HG03175 (cell line): Measurements from ENCODE around the gene MRTFA.

Source experiments
- ATAC-seq: cut with Tn5 transposase; IDR thresholded peaks from one replicate; pipeline ENCODE4 v1.9.1; 2021; ENCODE audit warnings: mild to moderate bottlenecking, moderate library complexity; ENCODE audit not compliant: unreplicated experiment

MRTFA gene

DNA sequence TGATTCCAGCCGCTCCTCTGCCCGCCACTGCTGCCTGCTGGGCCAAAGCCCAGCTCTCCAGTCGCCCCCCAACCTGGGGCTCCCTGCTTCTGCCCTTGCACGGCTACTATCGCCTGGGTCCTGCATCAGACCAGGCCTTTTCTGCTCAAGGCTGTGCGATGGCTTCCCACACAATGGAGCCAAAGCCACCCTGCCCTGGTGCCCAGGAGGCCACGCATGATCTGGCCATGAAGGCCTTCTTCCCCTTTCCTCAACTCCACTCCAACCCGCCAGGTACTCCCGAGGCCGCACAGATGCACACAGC lies 220.3 kb downstream of the MRTFA start:
- no peak for ATAC-seq

- ATAC-seq, result no peak
Observed at GRCh38 chr22:40415531-40416266, 220.8 kb downstream of the MRTFA start.

- no peak for ATAC-seq
Observed at GRCh38 chr22:40414838-40415505, 221.5 kb downstream of the MRTFA start.

DNA sequence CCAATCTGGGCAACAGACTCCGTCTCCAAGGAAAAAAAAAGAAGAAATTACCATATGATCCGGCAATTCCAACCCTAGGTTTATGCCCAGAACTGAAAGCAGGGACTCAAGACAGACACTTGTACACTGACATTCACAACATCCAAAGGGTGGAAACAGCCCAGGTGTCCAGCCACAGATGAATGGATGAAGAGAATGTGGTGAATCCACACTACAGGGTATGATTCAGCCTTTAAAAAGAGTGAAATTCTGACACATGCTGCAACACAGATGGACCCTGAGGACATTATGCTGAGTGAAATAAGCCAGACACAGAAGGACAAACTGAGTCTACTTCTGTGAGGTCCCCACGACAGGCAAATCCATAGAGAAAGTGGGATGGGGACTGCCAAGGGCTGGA lies 222.2 kb downstream of the MRTFA start:
- ATAC-seq, result no peak

DNA sequence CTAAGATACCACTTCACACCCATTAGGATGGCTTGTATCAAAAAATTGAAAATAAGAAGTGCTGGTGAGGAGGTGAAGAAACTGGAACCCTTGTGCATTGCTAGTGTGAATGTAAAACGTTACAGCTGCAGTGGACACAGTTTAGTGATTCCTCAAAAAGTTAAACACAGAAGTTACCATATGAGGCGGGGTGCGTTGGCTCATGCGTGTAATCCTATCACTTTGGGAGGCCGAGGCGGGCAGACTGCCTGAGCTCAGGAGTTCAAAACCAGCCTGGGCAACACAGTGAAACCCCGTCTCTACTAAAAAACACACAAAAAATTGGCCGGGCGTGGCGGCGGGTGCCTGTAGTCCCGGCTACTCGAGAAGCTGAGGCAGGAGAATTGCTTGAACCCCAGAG lies 222.6 kb downstream of the MRTFA start:
- no peak for ATAC-seq

- peak; percentile 47 for ATAC-seq
Observed at GRCh38 chr22:40412441-40412840, 224.1 kb downstream of the MRTFA start.

DNA sequence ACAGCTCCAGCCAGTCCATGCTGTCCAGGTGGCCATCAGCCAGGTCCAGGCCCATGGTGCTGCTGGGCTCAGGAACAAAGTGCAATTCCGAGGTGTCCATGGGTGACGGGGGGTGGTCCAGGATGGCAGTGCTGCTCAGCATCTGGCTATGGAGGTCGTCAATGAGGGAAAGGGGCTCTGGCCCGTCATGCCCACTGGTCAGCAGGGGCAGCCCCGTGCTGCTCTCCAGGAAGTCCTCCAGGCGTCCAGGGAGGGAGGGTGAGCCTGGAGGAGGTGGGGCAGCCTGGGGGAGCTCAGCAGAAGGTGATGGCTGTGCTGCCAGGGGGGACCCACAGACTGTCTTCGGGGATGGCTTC lies 225.0 kb downstream of the MRTFA start:
- no peak for ATAC-seq

GRCh38 chr22:40410731-40411505 lies 225.6 kb downstream of the MRTFA start:
- ATAC-seq, result no peak

DNA sequence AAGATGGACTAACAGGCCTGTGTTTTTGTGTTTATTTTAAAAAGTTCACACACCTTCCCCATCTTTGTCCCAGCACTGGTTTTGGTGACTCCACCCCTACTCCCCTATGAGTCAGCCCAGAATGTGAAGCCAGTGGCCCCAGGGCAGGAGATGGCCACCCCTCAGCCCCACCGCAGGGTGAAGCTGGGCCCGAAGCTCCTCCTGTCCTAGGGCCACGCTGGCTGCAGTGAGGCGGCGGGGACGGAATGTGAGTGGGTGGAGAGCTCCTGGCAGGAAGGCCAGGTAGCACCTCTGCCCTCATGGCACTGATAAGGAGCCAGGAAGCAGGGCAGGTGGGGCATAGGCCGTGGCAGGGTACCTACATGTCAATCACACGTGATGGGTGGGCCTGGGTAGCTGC lies 226.2 kb downstream of the MRTFA start:
- no peak for ATAC-seq

DNA sequence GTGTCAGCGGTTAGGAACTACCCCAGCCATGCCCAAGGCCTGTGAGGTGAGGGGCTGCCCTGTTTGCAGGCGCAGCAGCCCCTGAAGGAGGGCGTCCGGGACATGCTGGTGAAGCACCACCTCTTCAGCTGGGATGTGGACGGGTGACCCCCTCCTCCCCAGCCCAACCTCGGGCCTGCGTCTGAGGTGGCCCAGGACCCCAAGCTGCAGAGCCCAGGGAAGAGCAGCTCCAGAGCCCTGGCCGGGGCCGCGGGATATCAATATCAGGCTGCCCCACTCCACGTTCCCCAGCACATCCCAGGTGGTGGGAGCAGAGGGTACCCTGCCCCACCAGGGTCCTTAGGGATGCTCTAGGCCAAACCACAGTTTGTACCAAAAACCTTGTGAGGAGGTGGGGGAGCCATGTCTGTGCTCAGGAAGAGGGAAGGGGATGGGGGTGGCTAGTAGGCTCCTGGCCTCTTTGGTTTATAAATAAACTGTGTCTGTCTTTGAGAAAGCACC lies 226.9 kb downstream of the MRTFA start:
- no peak for ATAC-seq

GRCh38 chr22:40408718-40409612 lies 227.6 kb downstream of the MRTFA start:
- ATAC-seq, result no peak

DNA sequence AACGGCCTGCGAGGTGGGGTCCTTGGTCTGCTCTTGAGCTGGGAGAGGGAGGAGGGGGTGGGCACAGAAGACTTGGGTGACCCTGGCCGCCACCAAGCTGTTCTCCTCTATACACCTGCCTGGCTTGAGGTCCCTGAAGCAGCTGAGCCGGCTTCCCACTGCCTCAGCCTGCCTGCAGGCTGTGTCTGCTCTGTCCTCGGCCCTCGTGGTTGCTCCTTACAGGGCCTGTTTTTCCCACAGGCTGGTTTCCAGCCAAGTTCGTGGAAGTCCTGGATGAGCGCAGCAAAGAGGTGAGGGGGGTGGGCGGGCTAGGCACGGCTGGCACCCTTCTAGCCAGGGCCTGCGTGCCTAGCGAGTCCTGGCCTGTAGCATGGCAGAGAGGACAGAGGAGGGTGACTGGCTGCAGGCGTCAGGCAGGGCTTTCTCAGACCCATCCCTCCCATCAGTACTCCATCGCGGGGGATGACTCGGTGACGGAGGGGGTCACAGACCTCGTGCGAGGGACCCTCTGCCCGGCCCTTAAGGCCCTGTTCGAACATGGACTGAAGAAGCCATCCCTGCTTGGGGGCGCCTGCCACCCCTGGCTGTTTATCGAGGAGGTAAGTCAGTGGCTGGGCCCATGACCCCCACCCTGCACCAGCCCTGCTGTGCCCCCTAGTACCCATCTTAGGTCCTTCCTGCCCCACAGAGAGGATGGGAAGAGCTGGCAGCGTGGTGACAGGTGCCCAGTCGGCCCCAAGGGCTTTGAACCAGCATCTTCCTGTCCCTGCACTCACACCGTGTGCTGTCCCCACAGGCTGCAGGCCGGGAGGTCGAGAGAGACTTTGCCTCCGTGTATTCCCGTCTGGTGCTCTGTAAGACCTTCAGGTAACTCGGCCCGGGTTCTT lies 228.4 kb downstream of the MRTFA start:
- no peak for ATAC-seq

DNA sequence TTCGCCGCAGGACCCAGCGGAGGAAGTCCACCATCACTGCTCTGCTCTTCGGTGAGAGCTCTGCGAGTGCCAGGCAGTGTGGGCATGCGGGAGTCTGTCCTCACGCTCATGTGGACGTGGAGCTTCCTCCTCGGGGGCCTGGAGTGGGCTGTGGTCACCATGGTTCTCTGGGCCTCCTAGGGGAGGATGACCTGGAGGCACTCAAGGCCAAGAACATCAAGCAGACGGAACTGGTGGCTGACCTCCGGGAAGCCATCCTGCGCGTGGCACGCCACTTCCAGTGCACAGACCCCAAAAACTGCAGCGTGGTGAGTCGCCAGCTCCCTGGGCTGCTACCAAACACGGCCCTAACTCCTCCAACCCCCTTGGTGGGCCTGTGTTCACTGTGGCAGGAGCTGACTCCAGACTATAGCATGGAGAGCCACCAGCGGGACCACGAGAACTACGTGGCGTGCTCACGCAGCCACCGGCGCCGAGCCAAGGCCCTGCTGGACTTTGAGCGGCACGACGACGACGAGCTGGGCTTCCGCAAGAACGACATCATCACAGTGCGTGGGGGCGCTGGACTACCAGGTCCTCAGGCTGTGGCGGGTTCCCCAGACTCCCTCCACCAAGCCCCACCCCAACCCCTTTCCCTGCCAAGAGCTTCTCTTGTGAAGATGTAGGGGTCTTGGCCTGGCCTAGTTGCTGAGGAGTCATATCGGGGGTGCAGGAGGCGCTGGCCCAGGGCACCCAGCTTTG lies 229.3 kb downstream of the MRTFA start:
- ATAC-seq, result no peak

DNA sequence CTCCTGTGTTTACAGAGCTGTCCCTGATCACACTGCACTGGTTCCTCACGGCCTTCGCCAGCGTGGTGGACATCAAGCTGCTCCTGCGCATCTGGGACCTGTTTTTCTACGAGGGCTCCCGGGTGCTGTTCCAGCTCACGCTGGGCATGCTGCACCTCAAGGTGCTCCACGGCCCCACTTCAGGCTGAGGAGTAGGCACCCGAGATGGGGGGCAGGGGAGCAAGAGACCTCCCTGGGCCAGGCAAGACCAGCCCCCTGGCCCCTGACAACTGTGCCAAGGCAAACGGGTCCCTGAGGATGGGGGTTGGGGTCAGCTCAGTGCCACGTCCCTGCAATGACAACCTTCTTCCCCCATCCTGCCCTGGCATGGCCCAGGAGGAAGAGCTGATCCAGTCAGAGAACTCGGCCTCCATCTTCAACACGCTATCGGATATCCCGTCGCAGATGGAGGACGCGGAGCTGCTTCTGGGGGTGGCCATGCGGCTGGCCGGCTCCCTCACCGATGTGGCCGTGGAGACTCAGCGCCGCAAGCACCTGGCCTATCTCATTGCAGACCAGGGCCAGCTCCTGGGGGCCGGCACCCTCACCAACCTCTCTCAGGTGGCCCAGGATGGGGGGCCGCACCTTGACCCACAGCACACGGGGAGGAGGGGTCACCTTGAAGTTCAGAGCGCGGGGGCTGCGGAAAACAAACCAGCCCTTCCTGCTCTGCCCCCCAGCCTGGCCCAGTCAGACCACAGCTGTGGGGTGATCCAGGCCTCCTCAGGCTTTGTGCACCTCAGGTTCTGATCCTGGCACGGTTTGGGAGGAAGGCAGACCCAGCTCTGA lies 230.2 kb downstream of the MRTFA start:
- ATAC-seq, result no peak

- ATAC-seq, result no peak
Observed at GRCh38 chr22:40405178-40406062, 231.1 kb downstream of the MRTFA start.

GRCh38 chr22:40404251-40405177 lies 232.0 kb downstream of the MRTFA start:
- no peak for ATAC-seq
